ENCODE data around the gene SLC17A9.
A peak's percentile ranks its signal among the peaks of the same experiment; 100 is the strongest.

Gene SLC17A9

GRCh38 chr20:63006540-63007359, 54.2 kb downstream of the SLC17A9 start, which contains the start of gene BHLHE23:
TSS of gene BHLHE23 (minus strand) at chr20:63006964. CDS start at chr20:63006774, 190 bp downstream.
- DNase-seq: no peak

DNA sequence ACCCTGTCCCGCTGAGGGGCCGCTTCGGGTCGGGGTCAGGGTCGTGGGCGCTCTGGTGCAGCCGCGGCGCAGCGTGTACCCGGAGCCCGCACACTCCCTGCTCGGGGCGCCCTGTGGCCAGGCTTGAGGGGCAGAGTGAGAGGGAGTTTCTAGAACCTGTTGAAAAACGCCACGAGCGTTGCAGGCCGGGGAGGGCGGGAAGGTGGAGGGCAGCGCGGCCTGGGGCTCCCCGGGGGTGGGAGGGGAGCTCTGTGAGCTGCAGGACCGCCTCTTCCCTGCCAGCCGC, 54.8 kb downstream of the SLC17A9 start:
- no peak for DNase-seq

DNA sequence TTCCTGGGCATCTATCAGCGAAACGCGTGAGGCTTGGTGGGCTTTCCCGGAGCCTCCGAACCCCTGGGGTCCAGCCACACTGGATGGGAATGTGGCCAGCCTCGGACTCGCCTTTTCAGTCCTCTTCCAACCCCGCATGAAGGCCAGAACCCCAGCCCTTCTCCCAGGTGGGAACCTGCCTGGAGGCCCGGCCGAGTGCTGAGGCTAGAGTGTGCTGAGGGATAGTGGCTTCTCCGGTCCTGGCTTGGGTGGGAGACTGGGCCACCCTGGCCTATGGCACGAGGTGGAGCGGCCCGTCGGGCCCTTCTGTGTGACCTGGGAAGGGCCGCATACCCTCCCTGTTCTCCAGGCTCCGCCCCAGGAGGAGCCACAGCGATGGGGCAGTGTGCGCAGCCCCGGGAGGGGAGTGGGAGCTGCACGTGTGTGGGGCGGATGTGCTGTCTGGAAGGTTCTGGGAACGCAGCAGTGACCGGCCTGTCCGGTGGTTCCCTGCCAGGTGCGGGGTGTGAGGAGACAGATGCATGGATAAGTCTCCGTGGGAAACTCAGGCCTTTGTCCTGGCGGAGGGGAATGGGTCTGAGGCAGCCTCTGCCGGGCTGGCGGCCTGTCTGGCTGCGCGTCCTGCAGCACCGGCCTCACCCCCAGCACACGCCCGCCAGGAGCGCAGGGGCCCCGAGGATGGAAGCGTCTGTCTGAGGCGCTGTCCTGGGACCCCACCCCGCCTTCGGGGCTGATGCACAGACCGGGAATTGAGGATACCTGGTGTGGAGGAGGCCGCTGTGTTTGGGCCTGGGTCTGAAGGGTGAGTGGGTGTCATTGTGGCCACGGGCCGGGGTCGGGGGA, 55.4 kb downstream of the SLC17A9 start:
- no peak for DNase-seq

DNA sequence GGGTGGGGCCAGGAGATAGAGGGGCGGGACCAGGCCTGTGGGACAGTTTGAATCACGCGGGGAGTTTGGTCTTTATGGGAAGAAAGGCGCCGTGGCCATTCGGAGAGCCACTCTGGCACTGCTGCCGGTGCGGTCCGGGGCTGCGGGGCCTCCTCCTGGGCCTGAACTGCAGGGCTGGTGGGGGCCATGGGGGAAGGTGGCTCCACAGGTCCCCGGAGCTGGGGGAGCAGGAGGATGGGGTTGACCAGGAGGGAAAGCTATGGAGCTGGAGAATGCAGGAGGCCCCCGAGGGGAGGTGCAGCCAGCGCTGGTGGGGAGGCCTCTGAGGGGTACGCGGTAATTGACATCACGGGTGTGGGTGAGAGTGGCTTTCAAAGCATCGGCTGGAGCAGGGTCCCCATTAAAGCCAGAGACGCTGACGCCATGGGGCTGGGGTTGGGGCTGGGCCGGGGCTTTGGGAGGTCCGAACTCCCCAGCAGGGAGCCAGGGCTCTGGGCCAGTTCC, 56.1 kb downstream of the SLC17A9 start:
- no peak for DNase-seq

- peak; percentile 71 to 75 for DNase-seq
Observed at GRCh38 chr20:63009045-63009961, 56.8 kb downstream of the SLC17A9 start.

GRCh38 chr20:63009988-63010769, 57.7 kb downstream of the SLC17A9 start:
- DNase-seq: peak; percentile 69 to 76

DNA sequence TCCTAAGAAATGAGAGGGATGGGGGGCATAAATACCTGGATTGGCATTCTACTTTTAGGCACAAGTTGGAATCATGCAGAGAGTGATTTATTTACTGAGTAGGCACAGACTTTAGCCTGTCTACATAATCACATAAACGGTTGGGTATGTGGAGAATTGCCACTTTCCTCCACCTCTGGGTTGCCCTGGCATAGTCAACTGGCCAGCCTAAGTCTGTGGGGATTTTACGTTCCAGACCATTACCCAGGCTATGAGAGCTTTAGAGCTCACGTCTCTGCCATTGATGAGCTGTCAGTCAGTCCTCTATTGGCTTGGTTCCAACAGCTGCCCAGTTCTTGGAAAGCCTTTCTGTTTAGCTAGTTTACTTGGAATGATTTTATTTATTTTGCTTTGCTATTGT, 59.3 kb downstream of the SLC17A9 start:
- peak in 1 of 2 experiments; percentile 35 for DNase-seq

- no peak for DNase-seq
Observed at GRCh38 chr20:63013207-63013606, 60.7 kb downstream of the SLC17A9 start.

GRCh38 chr20:63014287-63014686, 61.8 kb downstream of the SLC17A9 start:
- DNase-seq: no peak

DNA sequence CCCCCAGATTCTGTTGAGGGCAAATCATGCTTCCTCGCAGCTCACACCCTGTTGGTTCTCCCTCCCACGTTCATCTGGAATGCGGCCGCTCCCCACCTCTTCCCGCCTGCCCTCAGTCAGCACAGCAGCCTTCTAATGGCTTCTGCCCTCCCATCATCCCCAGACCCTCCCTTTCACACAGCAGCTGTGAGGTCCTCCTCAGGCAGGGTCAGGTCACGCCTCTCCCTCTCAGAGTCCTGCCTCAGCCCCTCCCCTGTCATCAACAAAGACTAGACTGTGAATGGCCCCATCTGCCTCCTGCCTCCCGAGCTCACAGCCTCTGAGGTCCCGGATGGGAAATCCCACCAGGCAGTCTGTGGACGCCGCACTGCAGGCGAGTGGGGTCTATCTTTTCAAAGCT, 62.2 kb downstream of the SLC17A9 start:
- DNase-seq: peak in 1 of 2 experiments; percentile 48

- DNase-seq: no peak
Observed at GRCh38 chr20:63015147-63015661, 62.7 kb downstream of the SLC17A9 start.

GRCh38 chr20:63015662-63016361, 63.3 kb downstream of the SLC17A9 start:
- DNase-seq: no peak

DNA sequence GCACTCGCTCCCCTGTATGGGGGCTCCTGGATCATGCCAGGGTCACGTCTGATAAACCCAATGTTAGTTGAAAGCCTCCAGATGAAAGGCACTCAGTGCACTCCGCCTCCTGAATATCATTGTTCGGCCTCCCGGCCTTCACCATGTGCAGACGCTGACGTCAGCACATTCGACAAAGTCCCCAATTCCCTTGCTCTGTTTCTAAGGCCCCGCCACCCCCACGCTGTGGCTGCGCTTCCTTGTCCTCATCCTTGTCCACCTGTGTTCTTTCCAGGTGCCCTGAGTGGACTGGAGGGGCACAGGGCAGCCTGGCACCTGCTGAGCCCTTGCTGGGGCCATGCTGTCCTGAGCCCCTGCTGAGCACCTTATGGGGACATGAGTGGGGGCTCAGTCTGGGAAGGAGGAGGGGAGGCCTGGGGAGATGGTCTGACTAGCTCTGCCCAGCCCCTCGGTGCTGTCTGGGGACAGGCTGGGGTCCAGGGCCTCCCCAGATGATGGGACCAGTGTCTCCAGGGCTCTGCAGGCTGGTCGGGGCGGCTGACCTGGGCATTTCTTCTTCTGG, 64.1 kb downstream of the SLC17A9 start:
- no peak for DNase-seq

- DNase-seq: no peak
Observed at GRCh38 chr20:63017076-63017825, 64.7 kb downstream of the SLC17A9 start.

DNA sequence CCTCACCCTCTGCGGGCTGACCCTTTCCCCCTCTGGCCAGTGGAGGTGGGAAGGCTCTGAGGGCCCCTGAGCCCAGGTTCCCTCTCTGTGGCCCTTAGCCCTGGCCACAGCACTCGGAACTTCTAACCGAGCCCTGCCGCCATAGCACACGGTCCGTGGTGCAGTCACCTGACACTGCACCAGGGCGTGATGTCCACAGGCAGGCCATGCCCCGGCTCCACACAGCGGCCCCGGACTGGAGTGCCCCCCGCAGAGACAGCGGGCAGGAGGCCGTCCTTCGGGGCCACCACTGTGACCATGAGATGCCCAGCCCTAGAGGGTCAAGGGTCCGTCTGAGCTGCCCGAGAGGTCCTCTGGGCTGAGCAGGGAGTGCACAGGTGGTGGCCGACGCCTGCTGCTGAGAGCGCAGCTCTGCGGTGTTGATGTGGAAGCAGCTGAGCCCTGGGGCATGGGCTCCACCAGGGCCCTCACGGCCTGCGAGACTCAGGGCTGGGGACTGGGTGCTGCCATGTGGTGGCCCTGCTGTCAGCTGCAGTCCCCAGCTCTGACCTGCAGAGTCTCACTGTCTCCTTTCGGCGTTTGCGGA, 65.4 kb downstream of the SLC17A9 start:
- DNase-seq: no peak

All from SHP77 (cell line).